ENCODE measurements around the gene ZNF830.

- no peak for TF ChIP-seq CTCF (IDR thresholded peaks at IDR 0.05; ENCODE audit: insufficient read depth, low read length)
- no peak for TF ChIP-seq POLR2AphosphoS5 (IDR thresholded peaks at IDR 0.05; ENCODE audit: low read depth)
- TF ChIP-seq REST (IDR thresholded peaks at IDR 0.05; ENCODE audit: insufficient replicate concordance, low read depth), result no peak
- TF ChIP-seq GABPA (IDR thresholded peaks at IDR 0.05; ENCODE audit: low read depth), result no peak
- TF ChIP-seq SPI1 (IDR thresholded peaks at IDR 0.05; ENCODE audit: borderline replicate concordance, low read depth), result no peak
Measured at GRCh38 chr17:34920676-34921075, 40.7 kb upstream of the ZNF830 start.

All from HL-60 (cell line).